Gastroesophageal sphincter (tissue), 3 donors: ENCODE results near the gene GFPT2.

Experiments used
- POLR2A ChIP-seq, 2 donors: fragments of 450-650 bp; IDR thresholded peaks; one replicate each; pipeline ENCODE4 v1.6.1; 2017; ENCODE audit warnings: antibody characterized with exemption in 2 of 2, mild to moderate bottlenecking in 2 of 2, moderate library complexity in 1 of 2
- POLR2AphosphoS5 ChIP-seq: sonication (generic); formaldehyde crosslinking; IDR thresholded peaks from one replicate; pipeline ENCODE4 v1.6.1; 2017; ENCODE audit warnings: antibody characterized with exemption
- TF ChIP-seq, protein P1 (sequence below), 4 experiments: fragments of 200-600 bp in 2 of 4; fragments of 450-650 bp in 2 of 4; sonication (generic) in 1 of 4; IDR thresholded peaks; one replicate each; pipeline ENCODE4 v1.5.1; 2017 to 2019; ENCODE audit warnings: antibody characterized with exemption in 4 of 4, mild to moderate bottlenecking in 2 of 4, moderate library complexity in 2 of 4

DNA sequence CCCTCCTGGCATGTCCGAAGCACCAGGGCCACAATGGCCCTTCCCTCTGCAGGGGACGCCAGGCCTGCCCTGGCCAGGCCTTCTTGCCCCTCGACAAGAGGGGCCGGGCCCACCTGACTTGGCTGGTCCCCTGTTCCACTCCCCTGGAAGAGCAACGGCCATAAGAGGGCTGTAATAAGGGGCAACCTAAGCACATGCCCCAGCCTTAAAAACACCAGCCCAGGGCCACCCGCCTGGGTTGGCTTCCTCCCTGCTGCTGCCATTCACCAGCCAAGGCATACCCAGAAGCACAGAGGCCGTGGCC is 8.5 kb downstream of the GFPT2 start:
- TF ChIP-seq, protein P1, sequence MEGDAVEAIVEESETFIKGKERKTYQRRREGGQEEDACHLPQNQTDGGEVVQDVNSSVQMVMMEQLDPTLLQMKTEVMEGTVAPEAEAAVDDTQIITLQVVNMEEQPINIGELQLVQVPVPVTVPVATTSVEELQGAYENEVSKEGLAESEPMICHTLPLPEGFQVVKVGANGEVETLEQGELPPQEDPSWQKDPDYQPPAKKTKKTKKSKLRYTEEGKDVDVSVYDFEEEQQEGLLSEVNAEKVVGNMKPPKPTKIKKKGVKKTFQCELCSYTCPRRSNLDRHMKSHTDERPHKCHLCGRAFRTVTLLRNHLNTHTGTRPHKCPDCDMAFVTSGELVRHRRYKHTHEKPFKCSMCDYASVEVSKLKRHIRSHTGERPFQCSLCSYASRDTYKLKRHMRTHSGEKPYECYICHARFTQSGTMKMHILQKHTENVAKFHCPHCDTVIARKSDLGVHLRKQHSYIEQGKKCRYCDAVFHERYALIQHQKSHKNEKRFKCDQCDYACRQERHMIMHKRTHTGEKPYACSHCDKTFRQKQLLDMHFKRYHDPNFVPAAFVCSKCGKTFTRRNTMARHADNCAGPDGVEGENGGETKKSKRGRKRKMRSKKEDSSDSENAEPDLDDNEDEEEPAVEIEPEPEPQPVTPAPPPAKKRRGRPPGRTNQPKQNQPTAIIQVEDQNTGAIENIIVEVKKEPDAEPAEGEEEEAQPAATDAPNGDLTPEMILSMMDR (IDR thresholded peaks at IDR 0.05): no peak
- TF ChIP-seq POLR2A (IDR thresholded peaks at IDR 0.05): no peak
- no peak for TF ChIP-seq POLR2AphosphoS5
